Measurements from ENCODE around the gene MLST8.

- TF ChIP-seq POLR2AphosphoS5 (IDR thresholded peaks at IDR 0.05; ENCODE audit: insufficient read depth in 1 of 2, low read depth in 1 of 2) (no peak), CTCF (IDR thresholded peaks at IDR 0.05) (no peak)
These were observed 23.3 kb upstream of the MLST8 start for GRCh38 chr16:2181952-2182351.

All from vagina (tissue), 2 donors.